ENCODE data around the gene ABCA2.

ABCA2 gene

GRCh38 chr9:137025517-137025966 is 2.5 kb downstream of the ABCA2 start:
- Histone ChIP-seq H3K9ac (ENCODE audit: insufficient read length) (no peak overlapping the region), H3K36me3 (ENCODE audit: insufficient read depth, low read length) (no peaks in the 10 kb centered on the region), H3K4me3 (no peak overlapping the region), H3K27ac (no peak overlapping the region), H3K9me3 (ENCODE audit: low read depth, low read length) (no peaks in the 10 kb centered on the region)
- TF ChIP-seq POLR2AphosphoS5 (IDR thresholded peaks at IDR 0.05; ENCODE audit: borderline replicate concordance, low read depth, low read length) (no peak), EZH2 (IDR thresholded peaks at IDR 0.05) (no peak), FOXP2 (optimal IDR thresholded peaks at IDR 0.05; ENCODE audit: control extremely low read depth, extremely low read length, insufficient read depth) (no peak)
- DNase-seq (ENCODE audit: low read depth, low spot score): no peak

- Histone ChIP-seq H3K36me3 (ENCODE audit: insufficient read depth, low read length) (no peaks in the 10 kb centered on the region), H3K27ac (no peak overlapping the region), H3K9ac (ENCODE audit: insufficient read length) (no peak overlapping the region), H3K9me3 (ENCODE audit: low read depth, low read length) (no peaks in the 10 kb centered on the region), H3K4me3 (no peak overlapping the region)
- no peak for DNase-seq (ENCODE audit: low read depth, low spot score)
- TF ChIP-seq POLR2AphosphoS5 (IDR thresholded peaks at IDR 0.05; ENCODE audit: borderline replicate concordance, low read depth, low read length) (no peak), EZH2 (IDR thresholded peaks at IDR 0.05) (no peak), FOXP2 (optimal IDR thresholded peaks at IDR 0.05; ENCODE audit: control extremely low read depth, extremely low read length, insufficient read depth) (no peak)
These were observed 4.5 kb downstream of the ABCA2 start for GRCh38 chr9:137023583-137023991.

- Histone ChIP-seq H3K9ac (ENCODE audit: insufficient read length) (no peak overlapping the region), H3K36me3 (ENCODE audit: insufficient read depth, low read length) (no peaks in the 10 kb centered on the region), H3K27ac (no peak overlapping the region), H3K4me3 (no peak overlapping the region), H3K9me3 (ENCODE audit: low read depth, low read length) (no peaks in the 10 kb centered on the region)
- no peak for DNase-seq (ENCODE audit: low read depth, low spot score)
- TF ChIP-seq POLR2AphosphoS5 (IDR thresholded peaks at IDR 0.05; ENCODE audit: borderline replicate concordance, low read depth, low read length): no peak
- no peak for TF ChIP-seq EZH2 (IDR thresholded peaks at IDR 0.05)
- TF ChIP-seq FOXP2 (optimal IDR thresholded peaks at IDR 0.05; ENCODE audit: control extremely low read depth, extremely low read length, insufficient read depth): no peak
These were observed 4.9 kb downstream of the ABCA2 start for GRCh38 chr9:137023157-137023556.

- TF ChIP-seq POLR2AphosphoS5 (IDR thresholded peaks at IDR 0.05; ENCODE audit: borderline replicate concordance, low read depth, low read length) (no peak), EZH2 (IDR thresholded peaks at IDR 0.05) (no peak), FOXP2 (optimal IDR thresholded peaks at IDR 0.05; ENCODE audit: control extremely low read depth, extremely low read length, insufficient read depth) (no peak)
- DNase-seq (ENCODE audit: low read depth, low spot score): no peak
- no peak overlapping the region for H3K4me3 ChIP-seq
- no peaks in the 10 kb centered on the region for H3K9me3 ChIP-seq (ENCODE audit: low read depth, low read length)
- no peak overlapping the region for H3K9ac ChIP-seq (ENCODE audit: insufficient read length)
- no peaks in the 10 kb centered on the region for H3K36me3 ChIP-seq (ENCODE audit: insufficient read depth, low read length)
- no peak overlapping the region for H3K27ac ChIP-seq
These were observed 5.4 kb downstream of the ABCA2 start for GRCh38 chr9:137022662-137023008.

GRCh38 chr9:137021979-137022661 is 5.9 kb downstream of the ABCA2 start:
- Histone ChIP-seq H3K9me3 (ENCODE audit: low read depth, low read length) (no peaks in the 10 kb centered on the region), H3K4me3 (no peak overlapping the region), H3K27ac (no peak overlapping the region), H3K9ac (ENCODE audit: insufficient read length) (no peak overlapping the region), H3K36me3 (ENCODE audit: insufficient read depth, low read length) (no peaks in the 10 kb centered on the region)
- no peak for DNase-seq (ENCODE audit: low read depth, low spot score)
- TF ChIP-seq EZH2 (IDR thresholded peaks at IDR 0.05) (no peak), FOXP2 (optimal IDR thresholded peaks at IDR 0.05; ENCODE audit: control extremely low read depth, extremely low read length, insufficient read depth) (no peak), POLR2AphosphoS5 (IDR thresholded peaks at IDR 0.05; ENCODE audit: borderline replicate concordance, low read depth, low read length) (no peak)

- Histone ChIP-seq H3K9ac (ENCODE audit: insufficient read length) (no peak overlapping the region), H3K27ac (no peak overlapping the region), H3K36me3 (ENCODE audit: insufficient read depth, low read length) (no peaks in the 10 kb centered on the region), H3K4me3 (no peak overlapping the region), H3K9me3 (ENCODE audit: low read depth, low read length) (no peaks in the 10 kb centered on the region)
- TF ChIP-seq FOXP2 (optimal IDR thresholded peaks at IDR 0.05; ENCODE audit: control extremely low read depth, extremely low read length, insufficient read depth): no peak
- TF ChIP-seq EZH2 (IDR thresholded peaks at IDR 0.05): no peak
- TF ChIP-seq POLR2AphosphoS5 (IDR thresholded peaks at IDR 0.05; ENCODE audit: borderline replicate concordance, low read depth, low read length): no peak
- DNase-seq (ENCODE audit: low read depth, low spot score): no peak
These were observed 6.5 kb downstream of the ABCA2 start for GRCh38 chr9:137021568-137021978.

GRCh38 chr9:137020771-137021567 is 7.1 kb downstream of the ABCA2 start:
- Histone ChIP-seq H3K4me3 (no peak overlapping the region), H3K36me3 (ENCODE audit: insufficient read depth, low read length) (no peaks in the 10 kb centered on the region), H3K9me3 (ENCODE audit: low read depth, low read length) (no peaks in the 10 kb centered on the region), H3K27ac (no peak overlapping the region), H3K9ac (ENCODE audit: insufficient read length) (no peak overlapping the region)
- TF ChIP-seq EZH2 (IDR thresholded peaks at IDR 0.05): no peak
- TF ChIP-seq POLR2AphosphoS5 (IDR thresholded peaks at IDR 0.05; ENCODE audit: borderline replicate concordance, low read depth, low read length): no peak
- TF ChIP-seq FOXP2 (optimal IDR thresholded peaks at IDR 0.05; ENCODE audit: control extremely low read depth, extremely low read length, insufficient read depth): no peak
- no peak for DNase-seq (ENCODE audit: low read depth, low spot score)

GRCh38 chr9:137019891-137020683 is 8.0 kb downstream of the ABCA2 start:
- DNase-seq (ENCODE audit: low read depth, low spot score): no peak
- TF ChIP-seq EZH2 (IDR thresholded peaks at IDR 0.05) (no peak), POLR2AphosphoS5 (IDR thresholded peaks at IDR 0.05; ENCODE audit: borderline replicate concordance, low read depth, low read length) (no peak), FOXP2 (optimal IDR thresholded peaks at IDR 0.05; ENCODE audit: control extremely low read depth, extremely low read length, insufficient read depth) (no peak)

More at GRCh38 chr9:137019891-137020683, 8.0 kb downstream of the ABCA2 start:
- no peak overlapping the region for H3K27ac ChIP-seq
- no peak overlapping the region for H3K4me3 ChIP-seq
- no peaks in the 10 kb centered on the region for H3K36me3 ChIP-seq (ENCODE audit: insufficient read depth, low read length)
- H3K9me3 ChIP-seq (ENCODE audit: low read depth, low read length): no peaks in the 10 kb centered on the region
- no peak overlapping the region for H3K9ac ChIP-seq (ENCODE audit: insufficient read length)

Measured in SK-N-MC (cell line).